KG1 (cell line): Measurements from ENCODE around the gene SLC35F3.
"Not testable (repeated sequence)": the region's sequence is repeated elsewhere in the genome, so short reads cannot be mapped to it uniquely, and the experiment has no call there.

Experiments
- DNase-seq: peaks from one replicate; lab custom pipeline; 2025; lab: John Stamatoyannopoulos, UW

Gene SLC35F3

DNA sequence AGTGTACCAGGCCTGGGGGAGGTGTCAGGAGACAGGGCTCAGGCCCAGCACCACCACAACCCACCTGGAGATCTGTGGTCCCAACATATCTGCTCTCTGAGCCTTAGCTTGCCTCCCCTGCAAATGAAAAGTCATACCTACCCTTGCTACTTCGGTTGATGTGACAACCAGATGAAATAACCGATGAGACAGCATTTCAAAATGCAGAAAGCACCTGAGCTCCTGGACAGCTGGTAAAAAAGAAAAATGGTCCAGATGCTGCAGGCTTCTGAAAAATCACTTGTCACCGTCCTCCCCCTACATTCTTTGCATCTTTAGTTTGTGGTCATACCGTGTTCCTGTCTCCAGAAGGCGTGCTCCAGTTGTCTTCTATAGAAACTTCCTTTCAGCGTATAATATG is 416.8 kb downstream of the SLC35F3 start:
- no peak for DNase-seq

DNA sequence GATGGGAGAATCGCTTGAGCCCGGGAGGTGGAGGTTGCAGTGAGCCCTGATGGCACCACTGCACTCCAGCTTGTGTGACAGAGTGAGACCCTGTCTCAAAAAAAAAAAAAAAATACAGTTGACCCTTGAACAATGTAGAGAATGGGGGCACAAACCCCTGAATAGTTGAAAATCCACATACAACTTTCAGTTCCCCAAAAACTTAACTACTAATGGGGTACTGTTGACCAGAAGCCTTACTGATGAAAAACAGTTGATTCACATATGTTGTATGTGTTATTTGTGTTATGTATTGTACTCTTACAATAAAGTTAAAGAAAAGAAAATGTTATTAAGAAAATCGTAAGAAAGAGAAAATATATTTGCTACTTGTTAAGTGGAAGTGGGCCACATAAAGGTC is 417.6 kb downstream of the SLC35F3 start:
- DNase-seq = no peak

DNA sequence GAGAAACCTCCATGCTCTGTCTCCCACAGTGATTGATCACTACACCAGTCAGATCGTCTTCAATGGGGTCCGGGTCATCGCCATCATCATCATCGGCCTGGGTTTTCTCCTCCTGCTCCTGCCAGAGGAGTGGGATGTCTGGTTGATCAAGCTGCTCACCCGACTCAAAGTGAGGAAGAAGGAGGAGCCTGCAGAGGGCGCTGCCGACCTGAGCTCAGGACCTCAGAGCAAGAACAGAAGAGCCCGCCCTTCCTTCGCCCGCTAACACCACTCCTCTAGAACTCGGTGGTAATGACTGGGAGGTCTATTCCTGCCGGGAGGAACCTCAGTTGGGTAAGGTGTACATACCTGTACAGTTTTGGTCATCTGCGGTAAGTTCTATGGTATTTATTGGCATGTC is 418.5 kb downstream of the SLC35F3 start:
- DNase-seq = no peak

- DNase-seq = no peak
These were observed 420.3 kb downstream of the SLC35F3 start for GRCh38 chr1:234324821-234325220.

GRCh38 chr1:234325878-234326496 is 421.5 kb downstream of the SLC35F3 start:
- DNase-seq = no peak

DNA sequence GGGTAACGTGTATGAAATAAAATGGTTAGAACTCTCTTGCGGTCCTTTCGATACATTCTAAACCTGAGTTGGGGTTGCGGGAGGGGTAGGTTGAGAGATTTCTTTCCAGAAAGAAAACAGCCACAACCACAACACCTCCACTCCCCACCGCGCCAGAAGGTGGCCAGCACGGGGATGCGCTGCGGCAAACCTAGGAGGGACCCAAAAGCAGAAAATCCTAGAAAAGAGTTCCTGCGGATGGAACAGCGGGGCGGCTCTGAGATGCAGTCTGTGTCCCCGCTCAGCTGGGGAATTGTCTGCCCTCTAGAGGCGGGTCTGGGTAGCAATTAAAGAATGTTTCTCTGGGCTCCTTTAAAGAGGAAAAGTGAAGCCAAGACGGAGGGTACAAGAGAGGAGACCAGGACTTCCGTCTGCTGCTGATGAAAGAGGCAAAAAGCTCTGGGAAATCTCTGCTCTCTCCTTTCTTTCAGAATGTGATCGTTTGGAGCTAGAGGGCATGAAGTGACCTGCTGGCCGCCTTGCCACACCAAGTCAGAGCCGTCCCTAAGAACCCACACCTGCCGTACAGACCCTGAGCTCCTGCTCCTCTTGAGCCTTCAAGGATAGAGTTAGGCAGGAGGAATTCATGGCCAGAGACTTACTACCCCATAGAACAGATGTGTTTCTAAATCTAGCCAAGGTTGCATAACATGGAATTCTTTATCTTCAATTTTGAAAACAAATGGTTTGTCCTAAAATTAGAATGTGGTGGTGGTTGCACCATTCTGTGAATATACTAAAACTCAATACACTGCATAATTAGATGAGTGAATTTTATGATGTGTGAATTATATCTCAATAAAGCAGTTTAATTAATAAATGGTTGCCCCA is 422.3 kb downstream of the SLC35F3 start:
- DNase-seq = peak; percentile 24

DNA sequence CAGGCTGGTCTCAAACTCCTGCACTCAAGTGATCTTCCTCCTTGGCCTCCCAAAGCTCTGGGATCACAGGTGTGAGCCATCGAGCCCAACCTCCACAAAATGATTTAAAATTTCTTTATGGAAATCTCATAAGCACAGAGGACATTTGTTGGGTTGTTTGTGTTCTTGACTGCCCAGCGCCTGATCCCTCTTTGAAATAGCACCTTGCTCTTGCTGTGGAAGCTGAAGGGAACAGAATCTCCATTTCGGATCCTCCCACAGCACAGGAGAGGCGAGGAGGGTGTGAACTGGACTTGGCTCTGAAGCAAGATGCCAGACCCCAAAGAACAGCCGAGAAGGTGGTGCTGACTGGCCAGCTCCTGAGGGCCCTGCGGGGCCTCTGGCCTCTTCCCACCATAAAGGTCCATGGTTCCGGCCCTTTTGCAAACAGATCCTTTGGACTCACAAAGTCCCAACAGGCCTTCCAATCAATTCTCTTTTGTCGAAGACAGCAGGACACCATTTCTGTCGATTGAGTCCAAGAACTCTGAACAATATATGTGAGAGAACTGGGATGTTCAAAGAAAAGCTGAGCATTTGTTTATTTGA is 423.2 kb downstream of the SLC35F3 start:
- no peak for DNase-seq

- DNase-seq = no peak
These were observed 426.4 kb downstream of the SLC35F3 start for GRCh38 chr1:234330843-234331215.

- no peak for DNase-seq
These were observed 427.0 kb downstream of the SLC35F3 start for GRCh38 chr1:234331507-234331906.

DNA sequence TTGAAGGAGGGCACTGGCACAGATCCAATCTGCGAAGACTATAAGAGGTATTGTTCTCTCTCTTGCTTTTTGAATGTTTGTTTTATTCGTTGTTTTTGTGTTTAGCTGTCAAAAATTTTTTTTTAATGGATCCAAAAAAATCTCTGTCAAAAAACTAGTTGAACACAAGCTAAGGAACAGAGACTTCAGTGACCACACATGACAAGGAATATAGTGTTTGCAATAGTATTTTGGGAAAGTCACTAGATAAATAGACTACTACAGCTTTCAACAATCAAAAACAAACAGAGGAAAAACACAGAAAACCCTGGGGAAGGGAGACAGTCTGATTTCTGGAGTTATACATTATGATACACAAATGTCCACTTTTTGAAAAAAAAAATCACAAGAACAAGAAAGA is 431.9 kb downstream of the SLC35F3 start:
- DNase-seq = no peak

- DNase-seq = no peak
These were observed 432.8 kb downstream of the SLC35F3 start for GRCh38 chr1:234337233-234337632.

- no peak for DNase-seq
These were observed 436.1 kb downstream of the SLC35F3 start for GRCh38 chr1:234340528-234340927.

GRCh38 chr1:234342774-234343173 is 438.3 kb downstream of the SLC35F3 start:
- DNase-seq = no peak

- DNase-seq = no peak
These were observed 440.8 kb downstream of the SLC35F3 start for GRCh38 chr1:234345237-234345636.

DNA sequence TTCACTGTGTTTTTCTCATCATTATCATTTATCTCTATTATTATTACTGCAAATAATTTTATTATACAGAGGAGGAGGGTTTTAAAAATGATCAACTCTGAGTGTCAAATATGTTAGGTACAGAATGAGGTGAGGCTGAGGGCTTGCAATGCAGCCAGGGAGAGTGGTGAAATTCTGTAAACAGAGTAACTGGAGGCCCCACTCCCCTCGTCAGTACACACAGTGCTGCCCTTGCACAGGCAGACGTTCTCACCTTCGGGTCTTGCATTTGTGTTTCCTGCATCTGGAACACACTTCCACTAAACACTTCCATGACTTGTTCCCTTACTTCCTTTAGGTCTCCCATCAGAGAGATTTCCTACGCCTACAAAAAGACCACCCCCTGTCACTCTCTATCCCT is 444.5 kb downstream of the SLC35F3 start:
- DNase-seq = no peak

- DNase-seq = no peak
These were observed 451.5 kb downstream of the SLC35F3 start for GRCh38 chr1:234355782-234356510.

- not testable (repeated sequence) for DNase-seq
These were observed 452.3 kb downstream of the SLC35F3 start for GRCh38 chr1:234356615-234357269.

DNA sequence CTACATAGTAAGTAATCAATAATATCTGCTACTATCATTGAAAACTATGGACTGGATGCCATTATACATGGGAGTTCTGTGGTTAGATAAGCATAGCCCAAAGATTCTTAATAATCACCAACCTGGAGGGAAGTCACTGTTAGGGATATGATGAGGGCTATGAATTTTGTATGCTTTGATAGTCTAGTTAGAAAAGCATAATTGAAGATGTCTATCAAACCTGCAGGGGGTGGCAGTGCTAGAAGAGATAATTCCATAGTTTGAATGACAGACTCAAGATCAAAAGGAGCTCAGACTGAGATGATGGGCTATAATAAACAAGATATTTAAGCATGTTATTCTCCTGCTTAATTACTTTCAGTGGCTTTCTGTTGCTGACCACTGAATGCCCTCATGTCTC is 453.4 kb downstream of the SLC35F3 start:
- DNase-seq = no peak

DNA sequence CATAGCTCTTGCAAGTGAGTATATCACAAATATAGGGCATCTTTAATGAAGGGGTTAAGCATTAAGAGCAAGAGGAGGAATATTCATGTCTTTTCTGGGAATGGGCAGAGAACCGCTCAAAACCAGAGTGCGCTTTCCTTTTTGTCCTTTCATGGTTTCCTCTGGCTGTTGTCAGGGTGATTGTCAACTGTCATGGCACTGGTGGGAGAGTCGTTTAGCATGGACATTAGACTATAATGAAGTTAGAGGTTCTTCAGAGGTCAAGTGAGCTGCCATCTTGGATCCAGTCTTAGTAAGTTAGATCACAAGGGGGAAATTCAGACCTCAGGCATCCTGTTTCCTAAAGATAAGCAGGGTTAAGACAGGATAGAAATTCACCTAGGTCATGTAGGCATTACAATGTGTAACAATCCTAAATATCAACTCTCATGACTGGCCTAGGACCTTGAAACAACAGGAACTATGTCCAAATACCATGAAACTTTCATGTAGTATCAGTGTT is 456.7 kb downstream of the SLC35F3 start:
- no peak for DNase-seq

DNA sequence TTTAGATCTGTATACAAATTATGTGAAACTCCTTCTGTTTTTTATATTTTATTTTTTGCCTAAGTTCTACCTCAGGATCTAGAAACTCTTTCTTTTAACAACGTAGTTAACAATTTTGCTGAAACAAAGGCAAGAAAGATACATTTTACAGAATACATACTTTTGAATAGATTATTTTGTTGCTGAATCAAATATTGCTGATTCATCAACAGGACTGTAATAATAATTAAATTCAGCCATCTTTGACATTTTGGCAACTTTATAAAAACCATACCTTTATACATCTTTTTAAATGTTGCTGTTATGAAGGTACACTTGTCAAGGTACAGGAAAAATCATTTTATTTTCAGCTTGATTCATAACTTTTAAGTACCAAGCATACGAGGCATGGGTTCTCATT is 458.1 kb downstream of the SLC35F3 start:
- no peak for DNase-seq

GRCh38 chr1:234368320-234369032 is 464.0 kb downstream of the SLC35F3 start:
- DNase-seq = no peak
